ENCODE results near the gene UGT2A1.

DNA sequence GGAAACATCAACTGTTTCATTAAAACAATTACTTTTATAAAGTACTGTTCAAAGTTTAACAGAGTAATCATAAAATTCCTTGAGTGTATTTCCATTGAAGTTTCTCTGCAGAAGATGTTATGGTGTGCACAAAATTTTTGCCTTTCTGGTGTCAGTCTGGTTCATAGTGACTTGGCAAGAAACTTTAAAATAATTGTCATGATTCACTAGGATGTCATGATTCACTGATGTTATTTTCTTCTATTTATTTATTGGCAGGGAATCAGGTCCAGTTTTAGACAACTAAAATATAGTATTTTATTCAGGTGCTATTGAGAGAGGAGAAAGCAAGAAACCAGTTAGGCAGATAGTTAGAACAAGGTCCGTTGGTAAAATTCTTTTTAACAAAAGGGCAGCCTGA lies 3.8 kb downstream of the UGT2A1 start:
- TF ChIP-seq, protein P1, sequence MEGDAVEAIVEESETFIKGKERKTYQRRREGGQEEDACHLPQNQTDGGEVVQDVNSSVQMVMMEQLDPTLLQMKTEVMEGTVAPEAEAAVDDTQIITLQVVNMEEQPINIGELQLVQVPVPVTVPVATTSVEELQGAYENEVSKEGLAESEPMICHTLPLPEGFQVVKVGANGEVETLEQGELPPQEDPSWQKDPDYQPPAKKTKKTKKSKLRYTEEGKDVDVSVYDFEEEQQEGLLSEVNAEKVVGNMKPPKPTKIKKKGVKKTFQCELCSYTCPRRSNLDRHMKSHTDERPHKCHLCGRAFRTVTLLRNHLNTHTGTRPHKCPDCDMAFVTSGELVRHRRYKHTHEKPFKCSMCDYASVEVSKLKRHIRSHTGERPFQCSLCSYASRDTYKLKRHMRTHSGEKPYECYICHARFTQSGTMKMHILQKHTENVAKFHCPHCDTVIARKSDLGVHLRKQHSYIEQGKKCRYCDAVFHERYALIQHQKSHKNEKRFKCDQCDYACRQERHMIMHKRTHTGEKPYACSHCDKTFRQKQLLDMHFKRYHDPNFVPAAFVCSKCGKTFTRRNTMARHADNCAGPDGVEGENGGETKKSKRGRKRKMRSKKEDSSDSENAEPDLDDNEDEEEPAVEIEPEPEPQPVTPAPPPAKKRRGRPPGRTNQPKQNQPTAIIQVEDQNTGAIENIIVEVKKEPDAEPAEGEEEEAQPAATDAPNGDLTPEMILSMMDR (optimal IDR thresholded peaks at IDR 0.05 in 1 of 3, IDR thresholded peaks at IDR 0.05 in 1 of 3, conservative IDR thresholded peaks at IDR 0.05 in 1 of 3; ENCODE audit: extremely low read depth in 1 of 3, insufficient read depth in 2 of 3, low read length in 3 of 3): no peak
- no peak for TF ChIP-seq EZH2 (IDR thresholded peaks at IDR 0.05; ENCODE audit: low read length)

Measured in keratinocyte (primary cell).